ENCODE data around the gene FCHSD1.

DNA sequence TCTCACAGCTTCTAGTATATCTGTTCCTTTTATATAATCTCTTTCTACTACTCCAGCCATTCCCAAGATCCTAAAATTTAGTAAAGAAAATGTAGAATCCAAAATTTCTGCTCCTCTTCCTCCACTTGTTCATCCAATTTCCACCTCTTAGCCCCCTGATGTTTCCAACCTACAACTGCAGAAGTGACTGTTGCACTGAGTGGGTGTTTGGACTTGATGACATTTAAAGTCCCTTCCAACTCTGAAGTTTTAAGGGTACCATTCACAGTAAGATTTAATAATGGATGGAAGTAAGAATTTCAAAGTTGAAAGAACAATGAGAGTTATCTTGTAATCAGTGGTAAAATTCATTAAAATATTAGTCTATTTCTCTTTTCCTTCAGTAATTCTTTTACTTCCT is 37.9 kb downstream of the FCHSD1 start:
- TF ChIP-seq POLR2A (IDR thresholded peaks at IDR 0.05) (no peak), EP300 (IDR thresholded peaks at IDR 0.05) (no peak)
